MG63 (cell line): ENCODE data around the gene NPLOC4. TPM values are rescaled to one million over a fixed set of nuclear protein-coding genes. Genes with fewer than 3 reads are reported as not detected.

Source experiments
- DNase-seq: peaks from one replicate; pipeline ENCODE4 v3.0.0-alpha.2; 2020
- H3K27me3 ChIP-seq: fragments of 250-450 bp; sonication (Bioruptor Pico); 2 replicates; pipeline ENCODE4 v1.5.1; 2020; ENCODE audit warnings: mild to moderate bottlenecking, moderate library complexity
- H3K36me3 ChIP-seq: fragments of 250-450 bp; sonication (Bioruptor Pico); 2 replicates; pipeline ENCODE4 v1.5.1; 2020; ENCODE audit warnings: mild to moderate bottlenecking, moderate library complexity
- H3K4me3 ChIP-seq: fragments of 250-450 bp; sonication (Bioruptor Pico); 2 replicates; pipeline ENCODE4 v1.5.1; 2020; ENCODE audit warnings: mild to moderate bottlenecking, moderate library complexity
- H3K9me3 ChIP-seq: fragments of 250-450 bp; sonication (Bioruptor Pico); 2 replicates; pipeline ENCODE4 v1.5.1; 2020; ENCODE audit warnings: mild to moderate bottlenecking, moderate library complexity
- total RNA-seq: library from RNA; depleted of rRNA; stranded (reverse); fragments of >200 nt; shearing (Covaris generic); gene quantifications from 2 replicates; pipeline ENCODE4 v1.2.3, GENCODE V29; 2014; ENCODE audit warnings: low replicate concordance; rRNA removed

NPLOC4 gene
- total RNA-seq, 1 experiment from 2014 or later: 157 TPM

DNA sequence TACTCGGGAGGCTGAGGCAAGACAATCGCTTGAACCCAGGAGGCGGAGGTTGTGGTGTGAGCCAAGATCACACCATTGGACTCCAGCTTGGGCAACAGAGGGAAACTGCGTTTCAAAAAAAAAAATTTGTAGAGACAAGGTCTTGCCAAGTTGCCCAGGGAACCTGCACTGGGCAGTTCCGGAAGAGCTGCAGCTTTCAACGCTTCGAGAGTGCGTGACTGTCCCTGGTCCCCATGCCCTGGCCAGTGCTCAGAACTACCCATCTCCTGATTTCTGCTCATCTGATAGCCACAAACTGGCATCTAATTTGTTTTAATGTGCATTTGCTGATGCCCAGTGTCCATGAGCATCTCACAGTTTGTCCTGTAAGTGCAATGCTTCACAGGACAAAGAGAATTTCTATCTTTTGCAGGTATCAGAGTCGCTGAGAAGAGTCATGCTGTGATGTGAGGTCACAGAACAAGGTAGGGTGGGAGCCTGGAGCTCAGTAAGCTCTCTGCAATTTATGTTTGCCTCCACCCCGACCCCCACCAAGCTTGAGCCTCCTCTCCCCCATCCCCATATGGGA lies 128.2 kb downstream of the NPLOC4 start:
- no peaks in the 10 kb centered on the region for H3K9me3 ChIP-seq
- no peaks in the 10 kb centered on the region for H3K27me3 ChIP-seq
- DNase-seq: no peak
- H3K36me3 ChIP-seq: peaks cover 38% of the 10 kb centered on the region
- H3K4me3 ChIP-seq: peak overlapping the region; percentile 95

Other genes with a start within 250 kb of the NPLOC4 start
- 3.6 and 10.4 TPM in 2 replicates for gene BAHCC1, start 241.7 kb downstream of the NPLOC4 start, total RNA-seq
- 5,061 and 6,321 TPM in 2 replicates for gene ACTG1, start 124.3 kb downstream of the NPLOC4 start, total RNA-seq
- gene FSCN2, start 108.7 kb downstream of the NPLOC4 start, total RNA-seq: 0.12 TPM in 1 of 2 replicates, not detected in the other
- 25.6 and 41.7 TPM in 2 replicates for gene FAAP100, start 84.8 kb downstream of the NPLOC4 start, total RNA-seq
- 2.6 and 3.7 TPM in 2 replicates for gene TSPAN10, start 84 bp upstream of the NPLOC4 start, total RNA-seq
- not detected in 2 replicates for gene PDE6G, start 19.4 kb upstream of the NPLOC4 start, total RNA-seq
- gene OXLD1, start 29.5 kb upstream of the NPLOC4 start, total RNA-seq: 61.1 and 64.7 TPM in 2 replicates
- 55.2 and 133 TPM in 2 replicates for gene CCDC137, start 29.6 kb upstream of the NPLOC4 start, total RNA-seq
- gene ARL16, start 46.7 kb upstream of the NPLOC4 start, total RNA-seq: 35.0 and 47.8 TPM in 2 replicates
- 102 and 116 TPM in 2 replicates for gene HGS, start 46.9 kb upstream of the NPLOC4 start, total RNA-seq
- gene MRPL12, start 66.3 kb upstream of the NPLOC4 start, total RNA-seq: 146 and 225 TPM in 2 replicates
- gene SLC25A10, start 75.2 kb upstream of the NPLOC4 start, total RNA-seq: 51.4 and 77.6 TPM in 2 replicates
- gene GCGR, start 167.0 kb upstream of the NPLOC4 start, total RNA-seq: not detected in 2 replicates
- gene MCRIP1, start 196.2 kb upstream of the NPLOC4 start, total RNA-seq: 73.2 and 83.7 TPM in 2 replicates
- not detected in 2 replicates for gene PPP1R27, start 197.9 kb upstream of the NPLOC4 start, total RNA-seq
- 531 and 798 TPM in 2 replicates for gene P4HB, start 223.4 kb upstream of the NPLOC4 start, total RNA-seq
- gene ARHGDIA, start 234.2 kb upstream of the NPLOC4 start, total RNA-seq: 114 and 185 TPM in 2 replicates